Parathyroid adenoma (tissue), 2 donors: ENCODE measurements around the gene MOG.

Source experiments
- H2AFZ ChIP-seq: fragments of 300-600 bp; sonication (generic); one replicate; pipeline ENCODE4 v1.7.0; 2017; ENCODE audit warnings: antibody characterized with exemption, mild to moderate bottlenecking
- H3K27ac ChIP-seq: fragments of 300-600 bp; sonication (generic); one replicate; pipeline ENCODE4 v1.7.0; 2017
- H3K27me3 ChIP-seq: fragments of 300-600 bp; sonication (generic); one replicate; pipeline ENCODE4 v1.7.0; 2017; ENCODE audit warnings: low read length; ENCODE audit not compliant: control insufficient read depth, insufficient read depth
- H3K36me3 ChIP-seq: fragments of 300-600 bp; sonication (generic); one replicate; pipeline ENCODE4 v1.7.0; 2017; ENCODE audit warnings: low read length; ENCODE audit not compliant: control insufficient read depth, insufficient read depth
- H3K4me1 ChIP-seq: fragments of 300-600 bp; sonication (generic); one replicate; pipeline ENCODE4 v1.7.0; 2017; ENCODE audit warnings: control low read depth
- H3K4me2 ChIP-seq: fragments of 300-600 bp; sonication (generic); one replicate; pipeline ENCODE4 v1.7.0; 2017; ENCODE audit warnings: low read length
- H3K4me3 ChIP-seq: fragments of 300-600 bp; sonication (generic); one replicate; pipeline ENCODE4 v1.7.0; 2017; ENCODE audit warnings: low read depth, low read length
- H3K79me2 ChIP-seq: fragments of 300-600 bp; sonication (generic); one replicate; pipeline ENCODE4 v1.7.0; 2017; ENCODE audit warnings: control low read depth
- H3K9ac ChIP-seq: fragments of 300-600 bp; sonication (generic); one replicate; pipeline ENCODE4 v1.7.0; 2017; ENCODE audit warnings: mild to moderate bottlenecking
- H3K9me3 ChIP-seq: fragments of 300-600 bp; sonication (generic); one replicate; pipeline ENCODE4 v1.7.0; 2017; ENCODE audit warnings: low read length; ENCODE audit not compliant: control insufficient read depth
- CTCF ChIP-seq: fragments of 300-600 bp; sonication (generic); IDR thresholded peaks from one replicate; pipeline ENCODE4 v1.7.0; 2017; ENCODE audit warnings: antibody characterized with exemption, mild to moderate bottlenecking
- donor health status: primary hyperparathyroidism.

MOG gene

GRCh38 chr6:29649701-29650673, 6.9 kb upstream of the MOG start:
- H3K79me2 ChIP-seq: no peaks in the 10 kb centered on the region

GRCh38 chr6:29651413-29652197, 5.3 kb upstream of the MOG start:
- peak; percentile 68 for TF ChIP-seq CTCF
- H3K9me3 ChIP-seq: no peaks in the 10 kb centered on the region
- no peak overlapping the region for H3K27ac ChIP-seq
- no peaks in the 10 kb centered on the region for H3K27me3 ChIP-seq
- H3K4me2 ChIP-seq: no peak overlapping the region
- no peaks in the 10 kb centered on the region for H3K36me3 ChIP-seq
- H2AFZ ChIP-seq: no peak overlapping the region
- no peaks in the 10 kb centered on the region for H3K79me2 ChIP-seq
- no peak overlapping the region for H3K9ac ChIP-seq
- H3K4me1 ChIP-seq: no peaks in the 10 kb centered on the region
- H3K4me3 ChIP-seq: no peak overlapping the region

More at GRCh38 chr6:29649701-29650673, 6.9 kb upstream of the MOG start:
- Histone ChIP-seq H3K27ac (peak overlapping the region; percentile 92), H3K36me3 (no peaks in the 10 kb centered on the region), H3K9ac (no peak overlapping the region), H3K4me1 (no peaks in the 10 kb centered on the region), H3K27me3 (no peaks in the 10 kb centered on the region), H2AFZ (peak overlapping the region; percentile 97), H3K4me2 (peak overlapping the region; percentile 87), H3K9me3 (no peaks in the 10 kb centered on the region), H3K4me3 (peak overlapping the region; percentile 81)
- TF ChIP-seq CTCF: peak; percentile 97

GRCh38 chr6:29652198-29652584, 4.7 kb upstream of the MOG start:
- Histone ChIP-seq H3K9me3 (no peaks in the 10 kb centered on the region), H3K9ac (no peak overlapping the region), H3K36me3 (no peaks in the 10 kb centered on the region), H3K4me2 (no peak overlapping the region), H3K4me1 (no peaks in the 10 kb centered on the region), H3K4me3 (no peak overlapping the region), H3K27ac (no peak overlapping the region), H3K79me2 (no peaks in the 10 kb centered on the region), H3K27me3 (no peaks in the 10 kb centered on the region), H2AFZ (no peak overlapping the region)
- TF ChIP-seq CTCF: no peak

GRCh38 chr6:29653452-29654038, 3.3 kb upstream of the MOG start:
- Histone ChIP-seq H3K4me2 (no peak overlapping the region), H3K36me3 (no peaks in the 10 kb centered on the region), H3K4me3 (no peak overlapping the region), H3K4me1 (no peaks in the 10 kb centered on the region), H3K79me2 (no peaks in the 10 kb centered on the region), H3K27ac (no peak overlapping the region), H3K9me3 (no peaks in the 10 kb centered on the region), H3K27me3 (no peaks in the 10 kb centered on the region), H2AFZ (no peak overlapping the region), H3K9ac (no peak overlapping the region)
- TF ChIP-seq CTCF: peak; percentile 88
